NT2/D1 (cell line): ENCODE data around the gene HERC4.

Source experiments
- SUZ12 ChIP-seq: IDR thresholded peaks from 2 replicates; pipeline ENCODE4 v1.6.1; 2011; ENCODE audit not compliant: insufficient read length, insufficient read depth; ENCODE audit errors: extremely low read depth
- YY1 ChIP-seq: IDR thresholded peaks from 2 replicates; pipeline ENCODE4 v1.6.1; 2011; ENCODE audit not compliant: insufficient read length, insufficient read depth
- ZNF274 ChIP-seq: IDR thresholded peaks from 2 replicates; pipeline ENCODE4 v1.6.1; 2011; ENCODE audit warnings: mild to moderate bottlenecking, low read depth, low read length

GRCh38 chr10:67975871-67976270 is 99.2 kb downstream of the HERC4 start:
- TF ChIP-seq ZNF274 = no peak
- no peak for TF ChIP-seq YY1
- TF ChIP-seq SUZ12 = no peak
